ENCODE results near the gene GPR107.

DNA sequence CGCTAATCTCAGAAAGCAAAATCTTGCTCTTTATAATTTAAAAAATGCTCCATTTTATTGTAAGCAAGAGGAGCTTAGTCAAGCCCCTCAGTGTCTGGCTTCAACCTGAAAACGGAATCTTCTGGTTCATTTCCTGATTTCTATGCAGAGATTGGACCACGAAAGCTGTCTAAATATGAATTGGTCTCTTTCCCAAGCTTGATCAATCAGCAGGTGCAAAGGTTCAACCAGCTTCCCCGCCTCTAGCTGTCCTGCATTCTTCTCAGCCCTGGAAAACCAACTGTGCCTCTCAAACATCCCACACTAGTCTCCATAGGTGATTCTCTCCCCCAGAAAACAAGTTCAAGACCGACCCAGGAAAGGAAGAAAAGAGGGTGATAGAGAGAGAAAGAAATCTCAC is 45.2 kb upstream of the GPR107 start:
- TF ChIP-seq, protein P1, sequence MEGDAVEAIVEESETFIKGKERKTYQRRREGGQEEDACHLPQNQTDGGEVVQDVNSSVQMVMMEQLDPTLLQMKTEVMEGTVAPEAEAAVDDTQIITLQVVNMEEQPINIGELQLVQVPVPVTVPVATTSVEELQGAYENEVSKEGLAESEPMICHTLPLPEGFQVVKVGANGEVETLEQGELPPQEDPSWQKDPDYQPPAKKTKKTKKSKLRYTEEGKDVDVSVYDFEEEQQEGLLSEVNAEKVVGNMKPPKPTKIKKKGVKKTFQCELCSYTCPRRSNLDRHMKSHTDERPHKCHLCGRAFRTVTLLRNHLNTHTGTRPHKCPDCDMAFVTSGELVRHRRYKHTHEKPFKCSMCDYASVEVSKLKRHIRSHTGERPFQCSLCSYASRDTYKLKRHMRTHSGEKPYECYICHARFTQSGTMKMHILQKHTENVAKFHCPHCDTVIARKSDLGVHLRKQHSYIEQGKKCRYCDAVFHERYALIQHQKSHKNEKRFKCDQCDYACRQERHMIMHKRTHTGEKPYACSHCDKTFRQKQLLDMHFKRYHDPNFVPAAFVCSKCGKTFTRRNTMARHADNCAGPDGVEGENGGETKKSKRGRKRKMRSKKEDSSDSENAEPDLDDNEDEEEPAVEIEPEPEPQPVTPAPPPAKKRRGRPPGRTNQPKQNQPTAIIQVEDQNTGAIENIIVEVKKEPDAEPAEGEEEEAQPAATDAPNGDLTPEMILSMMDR (IDR thresholded peaks at IDR 0.05; ENCODE audit: insufficient read depth, low read depth, low read length): no peak
- no peak for TF ChIP-seq EZH2 (IDR thresholded peaks at IDR 0.05; ENCODE audit: insufficient read depth, low read length)

Data from astrocyte (in vitro differentiated cells and primary cell).